Common myeloid progenitor, CD34-positive (primary cell): ENCODE results near the gene DIP2C.

Experiments
- CTCF ChIA-PET: fragments of 350-600 bp; sonication (Branson Sonifier 250); formaldehyde crosslinking; loops from one replicate; lab custom pipeline; 2021; ENCODE audit warnings: antibody characterized with exemption; lab: Charles Lee
- POLR2A ChIA-PET: fragments of 350-600 bp; sonication (Branson Sonifier 250); formaldehyde crosslinking; loops from one replicate; lab custom pipeline; 2021; ENCODE audit warnings: antibody characterized with exemption; lab: Charles Lee
- DNase-seq, 3 donors: peaks; one replicate each; pipeline versions ENCODE4 v3.0.0 to v3.0.0-alpha.2; 2013
- H3K27ac ChIP-seq, 2 experiments: 1 replicate in 1 of 2; 2 replicates in 1 of 2; pipeline ENCODE4 v1.7.0; 2013; ENCODE audit warnings: inconsistent platforms in 2 of 2, low read length in 2 of 2, mild to moderate bottlenecking in 2 of 2, low read depth in 1 of 2, moderate library complexity in 1 of 2; ENCODE audit not compliant: severe bottlenecking in 2 of 2, insufficient read depth in 1 of 2, poor library complexity in 1 of 2
- H3K27me3 ChIP-seq, 5 experiments: replicated peaks in 2 of 5; 1 replicate in 3 of 5; 2 replicates in 2 of 5; pipeline versions ENCODE4 v1.6.1 to v1.7.0; 2013; ENCODE audit warnings: low read length in 4 of 5, mild to moderate bottlenecking in 2 of 5, moderate library complexity in 2 of 5, inconsistent platforms in 1 of 5; ENCODE audit not compliant: insufficient read depth in 5 of 5, control insufficient read depth in 4 of 5
- H3K36me3 ChIP-seq, 4 experiments: 1 replicate in 2 of 4; 2 replicates in 2 of 4; pipeline versions ENCODE4 v1.6.1 to v1.7.0; 2013; ENCODE audit warnings: low read length in 3 of 4, control low read depth in 1 of 4, mild to moderate bottlenecking in 1 of 4; ENCODE audit not compliant: control insufficient read depth in 4 of 4, insufficient read depth in 4 of 4
- H3K4me1 ChIP-seq, 4 experiments: 1 replicate in 3 of 4; 2 replicates in 1 of 4; pipeline versions ENCODE4 v1.6.1 to v1.7.1; 2013; ENCODE audit warnings: low read length in 3 of 4, mild to moderate bottlenecking in 3 of 4, control low read depth in 1 of 4, inconsistent platforms in 1 of 4, moderate library complexity in 1 of 4; ENCODE audit not compliant: control insufficient read depth in 4 of 4, insufficient read depth in 4 of 4; ENCODE audit errors: control extremely low read depth in 1 of 4
- H3K4me3 ChIP-seq, 7 experiments: 1 replicate in 4 of 7; 2 replicates in 3 of 7; pipeline versions ENCODE4 v1.5.1 to v1.7.0; 2013; ENCODE audit warnings: mild to moderate bottlenecking in 7 of 7, low read length in 6 of 7, moderate library complexity in 6 of 7, inconsistent platforms in 2 of 7, low read depth in 2 of 7, control low read depth in 1 of 7; ENCODE audit not compliant: insufficient read depth in 4 of 7, control insufficient read depth in 1 of 7; ENCODE audit errors: extremely low read depth in 1 of 7
- H3K9me3 ChIP-seq, 5 experiments: 1 replicate in 4 of 5; 2 replicates in 1 of 5; pipeline versions ENCODE4 v1.6.1 to v1.7.1; 2013; ENCODE audit warnings: low read length in 4 of 5, mild to moderate bottlenecking in 2 of 5, inconsistent platforms in 1 of 5, low read depth in 1 of 5, moderate library complexity in 1 of 5; ENCODE audit not compliant: control insufficient read depth in 4 of 5, insufficient read depth in 2 of 5; ENCODE audit errors: control extremely low read depth in 1 of 5
- WGBS: methylation state at CpG from one replicate; pipeline ENCODE4 v1.1.5; 2013; ENCODE audit not compliant: insufficient coverage; 5-methylcytosine and 5-hydroxymethylcytosine counted together

Gene DIP2C

DNA sequence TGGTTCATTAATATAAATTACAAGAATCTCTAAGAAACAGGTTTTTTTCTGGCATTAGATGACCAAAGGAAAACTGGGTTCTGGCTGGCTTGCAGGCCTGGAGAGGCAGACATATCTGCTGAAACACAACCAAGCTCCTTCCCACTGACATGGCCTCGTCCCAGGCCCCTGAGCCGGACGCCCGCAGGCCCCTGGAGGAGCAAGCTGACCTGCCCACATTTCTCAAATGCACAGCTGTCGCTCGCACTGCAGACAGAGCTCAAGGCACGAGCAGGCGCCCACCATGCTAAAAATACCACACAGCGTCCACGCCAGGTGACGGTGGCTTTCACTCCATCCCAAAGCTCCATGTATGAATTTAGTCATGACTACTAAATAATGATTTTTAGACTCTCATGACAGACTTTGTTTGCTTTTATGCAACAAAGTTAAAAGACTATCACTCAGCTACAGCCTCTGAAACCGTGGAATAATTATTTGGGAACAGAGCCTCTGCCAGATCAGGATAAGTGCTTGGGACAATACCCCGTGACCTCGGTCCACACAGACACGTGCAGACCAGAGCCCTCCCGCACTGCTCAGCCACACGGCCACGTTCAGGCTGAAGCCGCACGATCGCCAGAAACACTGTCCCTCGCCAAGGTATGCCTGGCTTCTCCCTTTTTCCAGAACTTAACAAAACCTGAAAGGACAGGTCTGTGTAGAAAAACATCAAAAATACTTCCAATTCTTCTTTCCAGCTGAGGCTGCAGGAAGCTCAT, 71.1 kb downstream of the DIP2C start:
- no peak overlapping the region for H3K27ac ChIP-seq
- H3K4me3 ChIP-seq = no peak overlapping the region
- POLR2A ChIA-PET = no interaction called here
- peaks cover 0 to 79% (median 43%) of the 10 kb centered on the region in 5 experiments for H3K27me3 ChIP-seq
- CTCF ChIA-PET = no interaction called here
- DNase-seq = no peak
- H3K36me3 ChIP-seq = no peaks in the 10 kb centered on the region
- 93% methylated on average over 21 of the region's 22 CpGs for WGBS
- H3K4me1 ChIP-seq = peaks cover 2 to 18% (median 14%) of the 10 kb centered on the region in 4 experiments
- no peaks in the 10 kb centered on the region for H3K9me3 ChIP-seq

DNA sequence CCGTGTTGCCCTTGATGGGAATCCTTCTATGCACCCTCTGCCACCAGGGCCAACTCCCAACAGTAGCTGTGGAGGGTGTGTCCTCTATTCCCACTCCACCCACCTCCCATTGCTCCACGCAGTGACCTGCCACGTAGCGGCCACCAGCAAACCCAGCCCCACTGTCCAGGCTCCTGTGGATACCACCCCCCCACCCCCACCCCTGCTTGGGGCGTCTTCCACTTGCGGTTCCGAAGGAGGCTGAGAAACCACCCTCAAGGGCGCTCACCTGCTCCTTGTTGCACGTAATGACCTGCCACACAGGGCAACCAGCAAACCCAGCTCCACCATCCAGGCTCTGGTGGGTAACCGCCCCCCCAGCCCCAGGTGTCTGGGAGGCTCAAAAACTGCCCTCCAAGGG, 72.0 kb downstream of the DIP2C start:
- peaks cover 4 to 78% (median 43%) of the 10 kb centered on the region in 5 experiments for H3K27me3 ChIP-seq

DNA sequence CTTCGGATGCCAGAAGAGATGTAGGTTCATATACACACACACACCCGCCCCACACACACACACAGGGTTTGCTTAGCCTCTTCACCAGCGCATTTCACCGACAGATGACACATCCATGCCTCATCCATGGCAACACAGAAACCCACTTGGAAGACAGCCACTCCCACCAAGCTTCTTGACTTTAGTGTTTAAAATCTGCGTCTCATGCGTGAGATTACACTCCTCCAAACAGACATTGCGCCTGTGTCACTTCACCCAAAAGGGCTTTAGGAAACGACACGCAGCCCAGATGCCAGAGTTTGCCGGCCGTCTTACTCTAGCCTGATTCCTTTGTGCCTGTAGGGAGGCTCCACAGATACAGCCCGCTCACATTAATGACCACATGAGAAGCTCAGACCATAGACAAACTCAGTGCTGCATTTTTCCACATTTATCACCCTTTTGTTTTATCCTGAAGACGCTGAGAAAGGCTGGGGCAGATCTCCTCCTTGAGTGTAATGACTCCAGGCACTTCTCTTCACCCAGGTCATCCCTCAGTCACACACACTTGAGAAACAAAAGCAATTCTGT, 73.8 kb downstream of the DIP2C start:
- Histone ChIP-seq H3K4me1 (peaks cover 2 to 12% (median 11%) of the 10 kb centered on the region in 4 experiments), H3K9me3 (no peaks in the 10 kb centered on the region), H3K27me3 (peaks cover 5 to 82% (median 37%) of the 10 kb centered on the region in 5 experiments), H3K4me3 (no peak overlapping the region), H3K36me3 (no peaks in the 10 kb centered on the region), H3K27ac (no peak overlapping the region)
- ChIA-PET POLR2A (interaction anchor here (0.6 kb wide), 1 partner anchor 316 kb away, joined by 3 read pairs; the partner anchor contains the start of gene LARP4B), CTCF (no interaction called here)
- DNase-seq = no peak
- 92% methylated on average over 11 of the region's 13 CpGs for WGBS

More for the DNA sequence above, 72.0 kb downstream of the DIP2C start:
- Histone ChIP-seq H3K4me3 (no peak overlapping the region), H3K9me3 (no peaks in the 10 kb centered on the region), H3K4me1 (peaks cover 2 to 18% (median 14%) of the 10 kb centered on the region in 4 experiments), H3K36me3 (no peaks in the 10 kb centered on the region), H3K27ac (no peak overlapping the region)
- 98% methylated on average over 6 of the region's 10 CpGs for WGBS
- ChIA-PET CTCF (no interaction called here), POLR2A (no interaction called here)
- DNase-seq = no peak

DNA sequence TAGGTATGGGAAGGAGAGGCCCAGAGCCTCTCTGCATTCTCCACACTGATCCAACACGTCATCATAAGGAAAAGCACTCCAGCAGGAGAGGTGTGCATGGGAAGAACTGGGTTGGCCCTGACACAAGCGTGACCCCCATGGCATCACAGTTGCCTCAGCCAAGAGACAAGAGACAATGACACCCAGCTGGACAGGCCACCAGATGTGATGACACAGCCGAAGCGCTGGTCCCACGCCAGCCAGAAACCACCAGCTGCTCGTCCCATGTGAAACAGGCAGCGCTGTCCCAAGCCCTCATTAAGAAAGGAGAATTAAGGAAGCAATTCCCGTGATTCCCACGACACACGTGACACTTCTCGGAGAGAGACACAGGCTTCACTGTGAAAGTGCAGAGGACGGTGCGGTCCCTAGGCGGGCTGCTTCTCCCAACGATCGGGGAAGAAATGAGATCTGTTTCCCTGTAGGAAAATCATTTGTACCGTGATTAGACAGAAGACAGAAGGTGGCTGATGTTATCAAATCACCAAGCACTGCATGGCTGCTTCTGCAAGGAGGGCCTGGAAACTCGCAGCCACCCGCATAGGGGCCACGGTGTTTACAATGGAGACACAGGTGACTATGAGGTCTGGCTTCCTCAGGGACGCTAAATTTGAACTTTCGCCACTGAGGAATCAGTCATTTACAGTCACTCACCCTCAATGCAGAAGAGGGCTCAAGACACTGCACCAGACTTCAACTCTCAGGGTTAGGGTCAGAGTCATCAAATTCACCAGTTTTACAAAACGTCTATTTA, 74.5 kb downstream of the DIP2C start:
- DNase-seq = no peak
- Histone ChIP-seq H3K4me3 (no peak overlapping the region), H3K4me1 (peaks cover under 1 to 6% (median 6%) of the 10 kb centered on the region in 4 experiments), H3K27me3 (peaks cover 5 to 88% (median 37%) of the 10 kb centered on the region in 5 experiments), H3K9me3 (no peaks in the 10 kb centered on the region), H3K27ac (no peak overlapping the region), H3K36me3 (no peaks in the 10 kb centered on the region)
- POLR2A ChIA-PET = no interaction called here
- CTCF ChIA-PET = no interaction called here
- 95% methylated on average over 23 of the region's 23 CpGs for WGBS

DNA sequence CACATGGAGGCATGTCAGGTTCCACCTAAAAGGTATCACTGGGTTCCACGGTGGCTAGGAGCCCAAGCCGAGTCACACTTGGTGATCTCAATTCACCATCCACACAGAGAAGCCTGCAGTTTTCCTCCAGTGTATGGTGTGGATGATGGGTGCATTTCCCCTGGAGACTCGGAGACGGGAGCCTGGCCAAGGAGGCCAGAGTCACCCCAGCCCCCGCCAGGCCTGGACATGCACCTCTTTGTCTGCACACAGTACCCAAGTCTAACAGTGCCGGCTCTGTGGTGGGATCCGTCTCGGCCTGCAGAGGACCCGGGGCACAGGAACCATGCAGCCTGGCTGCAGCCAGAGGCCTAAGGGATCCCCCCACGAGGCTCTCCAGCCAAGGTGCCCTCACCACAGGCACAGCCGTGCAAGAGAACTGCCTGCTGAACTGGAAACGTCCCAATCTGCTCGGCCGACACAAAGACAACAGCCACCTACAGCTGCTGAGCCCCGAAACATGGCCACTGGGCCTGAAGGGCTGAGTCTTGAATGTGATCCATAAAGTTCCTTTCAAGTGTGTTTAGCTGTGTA, 75.2 kb downstream of the DIP2C start:
- Histone ChIP-seq H3K9me3 (no peaks in the 10 kb centered on the region), H3K27ac (no peak overlapping the region), H3K4me3 (no peak overlapping the region), H3K27me3 (peaks cover 5 to 92% (median 37%) of the 10 kb centered on the region in 5 experiments), H3K36me3 (no peaks in the 10 kb centered on the region), H3K4me1 (no peaks in the 10 kb centered on the region)
- ChIA-PET CTCF (no interaction called here), POLR2A (no interaction called here)
- 87% methylated on average over 11 of the region's 15 CpGs for WGBS
- DNase-seq = no peak

DNA sequence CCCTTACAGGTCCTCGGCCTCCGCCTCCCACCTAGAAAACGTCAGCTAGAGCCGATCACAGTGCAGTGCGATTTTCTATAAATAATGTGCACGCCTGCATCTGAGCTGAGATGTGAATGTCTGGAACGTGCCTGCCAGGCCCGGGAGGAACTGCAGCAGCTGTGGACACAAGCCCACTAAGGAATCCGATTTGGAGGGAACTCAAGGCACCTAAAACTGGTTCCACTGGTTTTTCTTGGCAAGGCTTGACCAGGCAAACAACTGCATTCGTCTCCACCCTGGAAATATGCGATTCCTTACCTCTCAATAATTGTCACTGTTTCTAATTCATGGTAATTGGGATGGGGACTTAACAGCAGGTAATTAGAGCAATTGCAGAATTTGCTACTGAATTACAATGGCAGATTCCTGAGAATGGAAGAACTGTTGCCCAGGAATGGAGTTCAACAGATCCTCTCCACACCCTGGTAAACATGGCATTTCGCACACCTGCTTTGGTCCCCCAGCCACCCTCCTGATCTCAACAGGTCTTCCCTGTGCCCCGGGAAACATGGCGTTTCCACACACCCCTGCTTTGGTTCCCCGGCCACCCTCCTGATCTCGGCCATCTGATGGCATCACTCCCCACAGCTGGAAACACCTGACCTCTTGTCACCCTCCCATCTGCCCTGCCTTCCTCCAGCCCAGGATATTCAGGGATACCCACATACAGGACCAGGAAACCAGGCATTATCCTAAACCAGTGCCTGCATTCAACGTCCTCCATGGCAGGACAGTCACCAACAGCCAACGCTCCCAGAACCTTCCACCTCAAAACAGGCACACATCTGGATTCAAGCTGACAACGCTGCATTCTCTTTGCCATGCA, 76.0 kb downstream of the DIP2C start:
- H3K9me3 ChIP-seq = no peaks in the 10 kb centered on the region
- peaks cover 5 to 85% (median 34%) of the 10 kb centered on the region in 5 experiments for H3K27me3 ChIP-seq
- no peaks in the 10 kb centered on the region for H3K4me1 ChIP-seq
- DNase-seq = no peak
- no peak overlapping the region for H3K4me3 ChIP-seq
- POLR2A ChIA-PET = no interaction called here
- no peak overlapping the region for H3K27ac ChIP-seq
- CTCF ChIA-PET = no interaction called here
- H3K36me3 ChIP-seq = no peaks in the 10 kb centered on the region
- WGBS = 88% methylated on average over 18 of the region's 19 CpGs
